ENCODE measurements around the gene NAALADL2. TPM values are rescaled to one million over a fixed set of nuclear protein-coding genes. Genes with fewer than 3 reads are reported as not detected.

Gene NAALADL2
- total and polyA plus RNA-seq, 4 donors: 0.28 to 4.6 (median 3.1) TPM

- TF ChIP-seq GABPA (IDR thresholded peaks at IDR 0.05 in 1 of 2, conservative IDR thresholded peaks at IDR 0.05 in 1 of 2): no peak
Observed at GRCh38 chr3:174951498-174952005, 92.4 kb downstream of the NAALADL2 start (continued).

GRCh38 chr3:174953068-174953467 is 93.9 kb downstream of the NAALADL2 start:
- DNase-seq (ENCODE audit: low spot score): no peak
- TF ChIP-seq ATF3 (IDR thresholded peaks at IDR 0.05) (no peak), RXRA (IDR thresholded peaks at IDR 0.05) (no peak), NR2F2 (IDR thresholded peaks at IDR 0.05) (no peak), TAF1 (conservative IDR thresholded peaks at IDR 0.05) (no peak), HNF4A (conservative IDR thresholded peaks at IDR 0.05) (no peak), ZBTB33 (IDR thresholded peaks at IDR 0.05) (no peak), GABPA (IDR thresholded peaks at IDR 0.05 in 1 of 2, conservative IDR thresholded peaks at IDR 0.05 in 1 of 2) (no peak), RAD21 (IDR thresholded peaks at IDR 0.05) (no peak), FOXA2 (IDR thresholded peaks at IDR 0.05) (no peak), REST (IDR thresholded peaks at IDR 0.05) (no peak), JUND (IDR thresholded peaks at IDR 0.05) (no peak)
- WGBS: 52% methylated on average over 1 of the region's 1 CpG
- Histone ChIP-seq H3K27ac (ENCODE audit: low read depth in 1 of 2, low read length in 2 of 2) (no peak overlapping the region), H3K36me3 (ENCODE audit: control insufficient read depth in 4 of 4, insufficient read depth in 3 of 4, low read depth in 1 of 4, low read length in 3 of 4) (no peaks in the 10 kb centered on the region), H3K4me3 (ENCODE audit: low read depth in 1 of 3, low read length in 3 of 3) (no peak overlapping the region), H3K27me3 (ENCODE audit: control insufficient read depth in 4 of 4, insufficient read depth in 4 of 4, low read length in 3 of 4) (no peaks in the 10 kb centered on the region), H3K4me1 (ENCODE audit: control insufficient read depth in 4 of 4, insufficient read depth in 4 of 4, low read length in 3 of 4) (peaks cover 0 to 2% (median 0%) of the 10 kb centered on the region in 4 donors), H3K9ac (ENCODE audit: low read depth in 1 of 2, low read length in 2 of 2) (no peak overlapping the region), H3K9me3 (ENCODE audit: control insufficient read depth in 4 of 4, low read length in 3 of 4) (no peaks in the 10 kb centered on the region)

GRCh38 chr3:174955513-174956016 is 96.4 kb downstream of the NAALADL2 start:
- Histone ChIP-seq H3K36me3 (ENCODE audit: control insufficient read depth in 4 of 4, insufficient read depth in 3 of 4, low read depth in 1 of 4, low read length in 3 of 4) (no peaks in the 10 kb centered on the region), H3K4me3 (ENCODE audit: low read depth in 1 of 3, low read length in 3 of 3) (no peak overlapping the region), H3K9ac (ENCODE audit: low read depth in 1 of 2, low read length in 2 of 2) (no peak overlapping the region), H3K27ac (ENCODE audit: low read depth in 1 of 2, low read length in 2 of 2) (no peak overlapping the region), H3K4me1 (ENCODE audit: control insufficient read depth in 4 of 4, insufficient read depth in 4 of 4, low read length in 3 of 4) (peaks cover 0 to 2% (median 0%) of the 10 kb centered on the region in 4 donors), H3K9me3 (ENCODE audit: control insufficient read depth in 4 of 4, low read length in 3 of 4) (no peaks in the 10 kb centered on the region), H3K27me3 (ENCODE audit: control insufficient read depth in 4 of 4, insufficient read depth in 4 of 4, low read length in 3 of 4) (no peaks in the 10 kb centered on the region)
- TF ChIP-seq GABPA (IDR thresholded peaks at IDR 0.05 in 1 of 2, conservative IDR thresholded peaks at IDR 0.05 in 1 of 2) (no peak), RXRA (IDR thresholded peaks at IDR 0.05) (no peak), NR2F2 (IDR thresholded peaks at IDR 0.05) (no peak), FOXA1 (IDR thresholded peaks at IDR 0.05) (no peak), YY1 (IDR thresholded peaks at IDR 0.05) (no peak)
- DNase-seq (ENCODE audit: low spot score): no peak
- 82% methylated on average over 2 of the region's 2 CpGs for WGBS

All from liver (tissue), 9 donors.